ENCODE data around the gene DCT. TPM values are rescaled to one million over a fixed set of nuclear protein-coding genes. Genes with fewer than 3 reads are reported as not detected.

DCT gene
- total RNA-seq, 2 donors from 2014 or later, result 0.11 to 0.39 TPM

- Histone ChIP-seq H3K27me3 (no peaks in the 10 kb centered on the region), H3K36me3 (no peaks in the 10 kb centered on the region), H3K4me3 (no peak overlapping the region), H3K9me3 (peaks cover 0 to 11% of the 10 kb centered on the region in 2 donors), H3K4me1 (no peaks in the 10 kb centered on the region), H3K27ac (no peak overlapping the region)
- TF ChIP-seq, protein P1, sequence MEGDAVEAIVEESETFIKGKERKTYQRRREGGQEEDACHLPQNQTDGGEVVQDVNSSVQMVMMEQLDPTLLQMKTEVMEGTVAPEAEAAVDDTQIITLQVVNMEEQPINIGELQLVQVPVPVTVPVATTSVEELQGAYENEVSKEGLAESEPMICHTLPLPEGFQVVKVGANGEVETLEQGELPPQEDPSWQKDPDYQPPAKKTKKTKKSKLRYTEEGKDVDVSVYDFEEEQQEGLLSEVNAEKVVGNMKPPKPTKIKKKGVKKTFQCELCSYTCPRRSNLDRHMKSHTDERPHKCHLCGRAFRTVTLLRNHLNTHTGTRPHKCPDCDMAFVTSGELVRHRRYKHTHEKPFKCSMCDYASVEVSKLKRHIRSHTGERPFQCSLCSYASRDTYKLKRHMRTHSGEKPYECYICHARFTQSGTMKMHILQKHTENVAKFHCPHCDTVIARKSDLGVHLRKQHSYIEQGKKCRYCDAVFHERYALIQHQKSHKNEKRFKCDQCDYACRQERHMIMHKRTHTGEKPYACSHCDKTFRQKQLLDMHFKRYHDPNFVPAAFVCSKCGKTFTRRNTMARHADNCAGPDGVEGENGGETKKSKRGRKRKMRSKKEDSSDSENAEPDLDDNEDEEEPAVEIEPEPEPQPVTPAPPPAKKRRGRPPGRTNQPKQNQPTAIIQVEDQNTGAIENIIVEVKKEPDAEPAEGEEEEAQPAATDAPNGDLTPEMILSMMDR (IDR thresholded peaks at IDR 0.05), result no peak
- no peak for DNase-seq (ENCODE audit: low spot score)
These were observed 66.4 kb downstream of the DCT start for GRCh38 chr13:94412870-94413597.

GRCh38 chr13:94411747-94412146, 67.7 kb downstream of the DCT start:
- peaks cover 0 to under 1% of the 10 kb centered on the region in 2 donors for H3K9me3 ChIP-seq
- H3K27me3 ChIP-seq, result no peaks in the 10 kb centered on the region
- no peak for DNase-seq (ENCODE audit: low spot score)
- H3K36me3 ChIP-seq, result no peaks in the 10 kb centered on the region
- no peak overlapping the region for H3K4me3 ChIP-seq
- no peaks in the 10 kb centered on the region for H3K4me1 ChIP-seq
- H3K27ac ChIP-seq, result no peak overlapping the region
- TF ChIP-seq, protein P1 (IDR thresholded peaks at IDR 0.05), result no peak

DNA sequence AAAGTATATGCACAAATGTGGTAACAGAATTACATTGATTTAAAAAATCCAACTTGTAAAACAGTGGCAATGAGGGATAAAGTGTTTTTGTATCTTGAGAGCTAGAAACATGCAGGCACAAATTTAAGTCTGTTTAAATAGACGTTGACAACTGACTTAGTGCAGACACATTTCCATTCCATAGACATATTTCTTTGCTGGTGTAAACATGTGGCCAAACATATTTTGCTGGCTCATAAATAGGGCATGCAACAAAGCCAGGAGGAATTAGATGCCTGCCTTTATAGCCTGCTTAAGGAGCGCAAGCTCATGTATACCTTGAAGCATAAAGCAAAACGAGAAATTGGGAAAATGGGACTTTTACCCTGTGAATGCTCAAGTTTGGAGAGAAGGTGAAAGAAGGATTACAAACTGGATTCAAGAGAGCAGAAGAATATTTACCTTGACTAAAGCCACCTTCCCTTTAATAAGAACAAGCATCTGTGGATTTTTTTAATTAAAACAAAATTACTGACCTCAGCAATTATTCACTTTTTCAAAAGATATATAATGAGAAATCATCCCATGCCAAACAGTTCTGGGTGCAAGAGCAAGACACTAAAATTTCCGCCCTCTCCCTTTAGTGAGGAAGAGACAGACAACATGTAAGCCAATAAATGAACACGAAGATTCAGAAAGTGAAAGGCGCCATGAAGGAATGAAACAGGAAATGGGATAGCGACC, 71.0 kb downstream of the DCT start:
- no peaks in the 10 kb centered on the region for H3K36me3 ChIP-seq
- H3K4me3 ChIP-seq, result no peak overlapping the region
- H3K27ac ChIP-seq, result no peak overlapping the region
- no peaks in the 10 kb centered on the region for H3K27me3 ChIP-seq
- H3K4me1 ChIP-seq, result no peaks in the 10 kb centered on the region
- TF ChIP-seq, protein P1 (IDR thresholded peaks at IDR 0.05), result no peak
- no peak for DNase-seq (ENCODE audit: low spot score)
- no peaks in the 10 kb centered on the region for H3K9me3 ChIP-seq

DNA sequence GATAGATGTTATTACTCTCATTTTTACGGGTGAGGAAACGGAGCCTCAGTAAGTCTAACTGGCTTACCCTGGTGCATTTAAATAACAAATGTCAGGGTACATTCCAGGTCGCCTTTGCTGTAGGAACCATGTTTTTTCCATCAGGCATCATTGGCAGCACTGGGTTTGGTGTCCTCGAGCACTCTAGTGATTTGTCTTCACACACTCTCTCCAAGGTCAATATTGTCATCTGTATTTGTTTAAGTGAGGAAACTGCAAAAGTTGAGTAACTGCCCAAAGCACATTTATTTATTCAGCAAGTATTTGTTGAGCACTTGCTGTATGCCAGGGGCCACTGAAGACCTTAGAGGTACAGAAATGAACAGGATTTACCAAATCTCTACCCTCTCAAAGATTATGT, 78.6 kb downstream of the DCT start:
- Histone ChIP-seq H3K4me3 (no peak overlapping the region), H3K36me3 (no peaks in the 10 kb centered on the region), H3K4me1 (no peaks in the 10 kb centered on the region), H3K27ac (no peak overlapping the region), H3K27me3 (no peaks in the 10 kb centered on the region), H3K9me3 (no peaks in the 10 kb centered on the region)
- DNase-seq (ENCODE audit: low spot score), result no peak
- TF ChIP-seq, protein P1 (IDR thresholded peaks at IDR 0.05), result no peak

DNA sequence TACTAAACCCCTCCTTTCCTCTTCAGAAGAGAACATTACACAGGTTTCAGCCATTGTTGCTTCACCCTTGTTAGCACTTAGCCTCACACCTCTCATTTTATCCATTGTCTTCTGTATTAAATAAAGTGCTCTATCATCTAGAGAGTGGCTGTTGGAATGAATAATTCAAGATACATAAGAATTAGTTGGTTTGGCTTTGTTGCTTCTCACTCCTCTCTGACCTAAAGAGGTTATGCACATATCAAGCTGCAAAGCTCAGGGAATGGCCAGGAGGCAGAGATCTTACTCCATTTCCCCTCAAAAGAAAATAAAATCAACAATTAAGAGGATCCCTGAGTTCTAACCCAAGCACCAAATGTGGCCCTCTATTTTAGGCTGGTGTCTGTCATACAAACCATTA, 79.7 kb downstream of the DCT start:
- TF ChIP-seq, protein P1 (IDR thresholded peaks at IDR 0.05), result no peak
- no peaks in the 10 kb centered on the region for H3K9me3 ChIP-seq
- H3K4me1 ChIP-seq, result no peaks in the 10 kb centered on the region
- no peak for DNase-seq (ENCODE audit: low spot score)
- H3K27ac ChIP-seq, result no peak overlapping the region
- H3K27me3 ChIP-seq, result no peaks in the 10 kb centered on the region
- H3K36me3 ChIP-seq, result no peaks in the 10 kb centered on the region
- H3K4me3 ChIP-seq, result no peak overlapping the region

Measured in right atrium auricular region (tissue), 2 donors.